HL-60 (cell line): Measurements from ENCODE around the gene RESF1.

Experiments used
- DNase-seq, 2 experiments: peaks; one replicate each; pipeline ENCODE4 v3.0.0-alpha.2; 2010 to 2020; ENCODE audit warnings: low read depth in 1 of 2, low spot score in 1 of 2
- H3K27ac ChIP-seq: fragments of 250-450 bp; sonication (Bioruptor Pico); replicated peaks from 2 replicates; pipeline ENCODE4 v1.5.1; 2020; ENCODE audit warnings: mild to moderate bottlenecking, moderate library complexity
- H3K27me3 ChIP-seq: fragments of 250-450 bp; sonication (Bioruptor Pico); 2 replicates; pipeline ENCODE4 v1.5.1; 2021; ENCODE audit warnings: mild to moderate bottlenecking, moderate library complexity; ENCODE audit not compliant: insufficient read depth, poor library complexity, severe bottlenecking
- H3K4me3 ChIP-seq: replicated peaks from 2 replicates; pipeline ENCODE4 v1.5.1; 2011; ENCODE audit warnings: mild to moderate bottlenecking, control low read depth, low read length; ENCODE audit not compliant: insufficient read depth
- CTCF ChIP-seq: IDR thresholded peaks from one replicate; pipeline ENCODE4 v1.5.1; 2011; ENCODE audit warnings: low read length, control low read depth, inconsistent platforms; ENCODE audit not compliant: insufficient read depth
- GABPA ChIP-seq: IDR thresholded peaks from 2 replicates; pipeline ENCODE4 v1.6.1; 2012; ENCODE audit warnings: low read depth
- POLR2AphosphoS5 ChIP-seq: IDR thresholded peaks from 2 replicates; pipeline ENCODE4 v1.6.1; 2012; ENCODE audit warnings: low read depth
- SPI1 ChIP-seq: IDR thresholded peaks from 2 replicates; pipeline ENCODE4 v1.6.1; 2012; ENCODE audit warnings: low read depth, mild to moderate bottlenecking, borderline replicate concordance
- TF ChIP-seq, protein P1 (sequence below): IDR thresholded peaks from 2 replicates; pipeline ENCODE4 v1.6.1; 2012; ENCODE audit warnings: low read depth; ENCODE audit not compliant: insufficient replicate concordance

The RESF1 gene

GRCh38 chr12:31922341-31923062 lies 36.7 kb upstream of the RESF1 start:
- H3K27ac ChIP-seq: peak overlapping the region; percentile 42
- H3K4me3 ChIP-seq: no peak overlapping the region
- no peak for TF ChIP-seq POLR2AphosphoS5
- TF ChIP-seq, protein P1, sequence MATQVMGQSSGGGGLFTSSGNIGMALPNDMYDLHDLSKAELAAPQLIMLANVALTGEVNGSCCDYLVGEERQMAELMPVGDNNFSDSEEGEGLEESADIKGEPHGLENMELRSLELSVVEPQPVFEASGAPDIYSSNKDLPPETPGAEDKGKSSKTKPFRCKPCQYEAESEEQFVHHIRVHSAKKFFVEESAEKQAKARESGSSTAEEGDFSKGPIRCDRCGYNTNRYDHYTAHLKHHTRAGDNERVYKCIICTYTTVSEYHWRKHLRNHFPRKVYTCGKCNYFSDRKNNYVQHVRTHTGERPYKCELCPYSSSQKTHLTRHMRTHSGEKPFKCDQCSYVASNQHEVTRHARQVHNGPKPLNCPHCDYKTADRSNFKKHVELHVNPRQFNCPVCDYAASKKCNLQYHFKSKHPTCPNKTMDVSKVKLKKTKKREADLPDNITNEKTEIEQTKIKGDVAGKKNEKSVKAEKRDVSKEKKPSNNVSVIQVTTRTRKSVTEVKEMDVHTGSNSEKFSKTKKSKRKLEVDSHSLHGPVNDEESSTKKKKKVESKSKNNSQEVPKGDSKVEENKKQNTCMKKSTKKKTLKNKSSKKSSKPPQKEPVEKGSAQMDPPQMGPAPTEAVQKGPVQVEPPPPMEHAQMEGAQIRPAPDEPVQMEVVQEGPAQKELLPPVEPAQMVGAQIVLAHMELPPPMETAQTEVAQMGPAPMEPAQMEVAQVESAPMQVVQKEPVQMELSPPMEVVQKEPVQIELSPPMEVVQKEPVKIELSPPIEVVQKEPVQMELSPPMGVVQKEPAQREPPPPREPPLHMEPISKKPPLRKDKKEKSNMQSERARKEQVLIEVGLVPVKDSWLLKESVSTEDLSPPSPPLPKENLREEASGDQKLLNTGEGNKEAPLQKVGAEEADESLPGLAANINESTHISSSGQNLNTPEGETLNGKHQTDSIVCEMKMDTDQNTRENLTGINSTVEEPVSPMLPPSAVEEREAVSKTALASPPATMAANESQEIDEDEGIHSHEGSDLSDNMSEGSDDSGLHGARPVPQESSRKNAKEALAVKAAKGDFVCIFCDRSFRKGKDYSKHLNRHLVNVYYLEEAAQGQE: no peak
- no peak for TF ChIP-seq SPI1
- TF ChIP-seq CTCF: no peak
- no peak for TF ChIP-seq GABPA
- H3K27me3 ChIP-seq: no peaks in the 10 kb centered on the region
- peak in 1 of 2 experiments; percentile 30 for DNase-seq

DNA sequence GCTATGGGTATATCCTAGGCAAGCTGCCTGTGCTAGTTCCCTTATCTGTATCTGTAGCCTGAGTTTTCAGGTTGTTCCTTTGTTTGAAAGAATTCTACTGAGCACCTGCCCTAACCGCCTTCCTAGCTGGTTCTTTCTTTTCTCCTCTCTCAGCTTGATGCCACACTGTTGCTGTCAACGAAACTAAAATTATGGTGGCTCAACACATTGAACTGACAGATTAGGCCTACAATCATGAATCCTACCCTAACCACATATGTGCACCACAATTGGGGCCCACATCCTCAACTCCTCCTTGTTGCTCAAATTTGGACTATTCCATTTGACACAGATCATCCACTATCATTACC lies 36.2 kb upstream of the RESF1 start:
- no peak overlapping the region for H3K4me3 ChIP-seq
- TF ChIP-seq POLR2AphosphoS5 (no peak), CTCF (no peak), SPI1 (no peak)
- TF ChIP-seq, protein P1: no peak
- no peaks in the 10 kb centered on the region for H3K27me3 ChIP-seq
- DNase-seq: peak in 1 of 2 experiments; percentile 6
- H3K27ac ChIP-seq: peak overlapping the region; percentile 42

DNA sequence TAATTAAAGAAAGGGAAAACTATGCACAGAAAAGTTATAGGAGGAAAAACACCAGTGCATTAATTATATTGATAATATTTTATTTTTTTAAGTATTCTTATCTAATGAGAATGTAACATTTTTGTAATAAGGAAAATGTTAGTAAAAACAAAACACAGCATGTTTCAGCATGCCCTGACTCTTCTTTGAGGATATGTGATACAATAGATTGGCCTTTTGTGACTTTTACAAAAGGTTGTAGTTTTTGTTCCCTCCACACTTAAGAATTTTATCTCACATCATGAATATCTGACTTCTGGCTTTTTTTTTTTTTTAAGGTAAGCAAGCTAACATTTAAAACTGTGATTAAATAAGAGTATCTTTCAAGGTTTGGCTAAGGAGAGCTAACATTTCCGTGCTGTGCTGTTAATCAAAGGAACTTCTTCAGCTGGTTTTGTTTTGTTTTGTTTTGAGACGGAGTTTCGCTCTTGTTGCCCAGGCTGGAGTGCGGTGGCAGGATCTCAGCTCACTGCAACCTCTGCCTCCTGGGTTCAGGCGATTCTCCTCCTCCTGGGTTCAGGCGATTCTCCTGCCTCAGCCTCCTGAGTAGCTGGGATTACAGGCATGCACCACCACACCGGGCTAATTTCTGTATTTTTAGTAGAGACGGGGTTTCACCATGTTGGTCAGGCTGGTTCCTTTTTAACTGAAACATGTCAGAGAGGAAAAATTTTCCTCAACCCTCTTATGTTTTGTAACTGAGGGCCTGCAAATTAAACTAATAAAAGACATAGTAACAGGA lies 30.8 kb upstream of the RESF1 start:
- H3K27ac ChIP-seq: no peak overlapping the region
- DNase-seq: no peak
- TF ChIP-seq SPI1 (no peak), CTCF (no peak), POLR2AphosphoS5 (no peak), GABPA (no peak)
- TF ChIP-seq, protein P1: no peak
- no peaks in the 10 kb centered on the region for H3K27me3 ChIP-seq
- H3K4me3 ChIP-seq: no peak overlapping the region
